Activated CD4-positive, alpha-beta memory T cell treated with anti-CD3 and anti-CD28 coated beads for 36 hours (primary cell): ENCODE data around the gene MAEL. TPM values are rescaled to one million over a fixed set of nuclear protein-coding genes. Genes with fewer than 3 reads are reported as not detected.

Experiments
- CTCF ChIA-PET: fragments of 350-600 bp; sonication (Branson Sonifier 250); formaldehyde crosslinking; loops from one replicate; lab custom pipeline; 2021; ENCODE audit warnings: antibody characterized with exemption, inconsistent platforms; lab: Charles Lee
- POLR2A ChIA-PET: fragments of 350-600 bp; sonication (Branson Sonifier 250); formaldehyde crosslinking; loops from one replicate; lab custom pipeline; 2021; ENCODE audit warnings: antibody characterized with exemption; lab: Charles Lee
- DNase-seq: peaks from one replicate; pipeline ENCODE4 v3.0.0-alpha.2; 2020
- H3K27ac Mint-ChIP-seq: one replicate; pipeline ENCODE4 v1.8.0; 2021; ENCODE audit warnings: mixed read lengths
- H3K27me3 Mint-ChIP-seq: one replicate; pipeline ENCODE4 v1.8.0; 2021; ENCODE audit warnings: mixed read lengths
- H3K36me3 Mint-ChIP-seq: one replicate; pipeline ENCODE4 v1.8.0; 2021; ENCODE audit warnings: mixed read lengths
- H3K4me1 Mint-ChIP-seq: one replicate; pipeline ENCODE4 v1.8.0; 2021; ENCODE audit warnings: low read depth, mixed read lengths
- H3K4me3 Mint-ChIP-seq: one replicate; pipeline ENCODE4 v1.8.0; 2021; ENCODE audit warnings: mild to moderate bottlenecking, mixed read lengths
- H3K9me3 Mint-ChIP-seq: one replicate; pipeline ENCODE4 v1.8.0; 2021; ENCODE audit warnings: mixed read lengths
- intact Hi-C: fragments of 100-400 bp; cut with micrococcal nuclease; formaldehyde crosslinking; loops from one replicate; pipeline ENCODE4 v1.15.1; 2023
- total RNA-seq, 2 experiments: library from RNA; stranded (reverse); gene quantifications; one replicate each; pipeline ENCODE4 v1.2.3, GENCODE V29; 2021

The MAEL gene
- total RNA-seq, 2 experiments from 2014 or later: 0.19 TPM; not detected in 1

- no peak for DNase-seq
- intact Hi-C loops: no loop called here
- CTCF ChIA-PET: no interaction called here
Measured at GRCh38 chr1:166956872-166957271, 32.2 kb upstream of the MAEL start.

GRCh38 chr1:166960858-166961474 is 28.1 kb upstream of the MAEL start:
- no peak for DNase-seq
- H3K27ac Mint-ChIP-seq: no peak overlapping the region
- no peaks in the 10 kb centered on the region for H3K4me1 Mint-ChIP-seq
- H3K36me3 Mint-ChIP-seq: no peaks in the 10 kb centered on the region
- H3K9me3 Mint-ChIP-seq: no peaks in the 10 kb centered on the region
- peaks cover 6% of the 10 kb centered on the region for H3K27me3 Mint-ChIP-seq
- intact Hi-C loops: no loop called here
- ChIA-PET CTCF (no interaction called here), POLR2A (no interaction called here)
- no peak overlapping the region for H3K4me3 Mint-ChIP-seq

More at GRCh38 chr1:166956872-166957271, 32.2 kb upstream of the MAEL start:
- Mint-ChIP-seq H3K4me1 (peaks cover 16% of the 10 kb centered on the region), H3K27me3 (peaks cover 6% of the 10 kb centered on the region), H3K9me3 (no peaks in the 10 kb centered on the region), H3K4me3 (no peak overlapping the region), H3K27ac (no peak overlapping the region), H3K36me3 (peaks cover 3% of the 10 kb centered on the region)
- POLR2A ChIA-PET: no interaction called here

DNA sequence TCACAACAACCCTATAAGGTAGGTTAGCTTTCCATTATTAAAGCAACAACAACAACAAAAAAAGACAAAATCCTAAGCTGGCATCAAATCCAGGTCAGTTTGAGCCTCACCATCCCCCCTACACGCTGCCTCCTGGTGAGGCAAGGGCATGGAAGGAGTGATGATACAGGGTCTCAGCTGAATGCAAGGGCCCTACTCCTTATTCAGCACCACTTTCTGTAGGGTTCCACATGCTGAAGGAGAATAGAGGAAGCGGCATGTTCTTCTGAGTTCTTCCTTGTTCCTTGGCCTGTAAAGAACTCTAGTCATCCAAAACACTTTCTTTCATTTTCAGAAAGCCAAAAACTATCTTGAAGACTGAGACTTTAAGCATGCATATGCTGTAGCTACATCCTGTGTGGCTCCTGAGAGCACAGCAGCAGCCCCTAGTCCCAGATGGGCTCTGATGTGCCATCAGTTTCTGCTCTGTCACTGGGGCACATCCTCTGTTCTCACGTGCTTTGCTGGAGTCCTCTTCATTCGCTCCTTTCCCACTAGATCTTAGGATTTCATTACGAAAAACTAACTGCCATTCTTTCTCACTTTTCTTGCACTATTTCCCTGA is 19.9 kb upstream of the MAEL start:
- Mint-ChIP-seq H3K4me3 (no peak overlapping the region), H3K4me1 (peaks cover 43% of the 10 kb centered on the region), H3K27me3 (peaks cover 28% of the 10 kb centered on the region), H3K36me3 (no peaks in the 10 kb centered on the region), H3K27ac (no peak overlapping the region), H3K9me3 (no peaks in the 10 kb centered on the region)
- intact Hi-C loops: no loop called here
- ChIA-PET POLR2A (no interaction called here), CTCF (interaction anchor here (0.5 to 5.5 kb wide), 4 partner anchors 9 to 90 kb away, joined by 3 to 28 read pairs (median 4); no protein-coding TSS in a partner anchor)
- peak; percentile 19 for DNase-seq

GRCh38 chr1:166971252-166971651 is 17.8 kb upstream of the MAEL start:
- H3K4me3 Mint-ChIP-seq: no peak overlapping the region
- H3K27me3 Mint-ChIP-seq: peaks cover 28% of the 10 kb centered on the region
- intact Hi-C loops: loop anchor here (1.0 to 5.0 kb wide), 4 partner anchors 19 to 251 kb away; partner anchors contain the start of genes POGK and POU2F1
- peak overlapping the region; percentile 36 for H3K27ac Mint-ChIP-seq
- peak; percentile 55 for DNase-seq
- ChIA-PET POLR2A (interaction anchor here (1.0 kb wide), 1 partner anchor 485 kb away, joined by 3 read pairs; no protein-coding TSS in a partner anchor), CTCF (interaction anchor here (0.8 to 6.0 kb wide), 3 partner anchors 30 to 88 kb away, joined by 4 to 28 read pairs (median 25); no protein-coding TSS in a partner anchor)
- H3K9me3 Mint-ChIP-seq: no peaks in the 10 kb centered on the region
- H3K4me1 Mint-ChIP-seq: peaks cover 54% of the 10 kb centered on the region
- no peaks in the 10 kb centered on the region for H3K36me3 Mint-ChIP-seq

DNA sequence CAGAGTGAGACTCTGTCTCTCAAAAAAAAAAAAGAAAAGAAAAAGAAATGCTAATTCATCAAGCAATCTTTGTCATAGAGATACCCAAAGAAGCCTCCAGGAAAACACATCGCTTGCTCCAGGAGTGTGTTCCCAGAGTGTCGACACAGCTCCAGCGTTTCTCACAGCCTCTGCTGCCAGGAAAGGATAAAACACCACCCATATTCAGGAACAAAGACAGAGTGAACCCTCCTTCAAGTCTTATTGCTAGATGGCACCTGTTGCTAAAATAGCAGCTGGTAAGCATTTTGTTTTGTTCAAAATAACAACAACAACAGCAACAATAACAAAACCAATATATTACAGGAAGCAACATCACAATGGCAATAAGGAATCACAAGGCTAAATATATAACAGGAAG is 16.9 kb upstream of the MAEL start:
- H3K4me3 Mint-ChIP-seq: no peak overlapping the region
- DNase-seq: no peak
- no peaks in the 10 kb centered on the region for H3K9me3 Mint-ChIP-seq
- H3K36me3 Mint-ChIP-seq: no peaks in the 10 kb centered on the region
- H3K4me1 Mint-ChIP-seq: peaks cover 59% of the 10 kb centered on the region
- ChIA-PET POLR2A (interaction anchor here (0.6 to 0.7 kb wide), 2 partner anchors 57 to 261 kb away, joined by 3 read pairs; no protein-coding TSS in a partner anchor), CTCF (interaction anchor here (1.4 to 6.0 kb wide), 3 partner anchors 20 to 87 kb away, joined by 3 to 28 read pairs (median 25); no protein-coding TSS in a partner anchor)
- intact Hi-C loops: loop anchor here (5.0 kb wide), 2 partner anchors 135 to 250 kb away; partner anchors contain the start of genes POGK and POU2F1
- H3K27ac Mint-ChIP-seq: no peak overlapping the region
- H3K27me3 Mint-ChIP-seq: peaks cover 27% of the 10 kb centered on the region

DNA sequence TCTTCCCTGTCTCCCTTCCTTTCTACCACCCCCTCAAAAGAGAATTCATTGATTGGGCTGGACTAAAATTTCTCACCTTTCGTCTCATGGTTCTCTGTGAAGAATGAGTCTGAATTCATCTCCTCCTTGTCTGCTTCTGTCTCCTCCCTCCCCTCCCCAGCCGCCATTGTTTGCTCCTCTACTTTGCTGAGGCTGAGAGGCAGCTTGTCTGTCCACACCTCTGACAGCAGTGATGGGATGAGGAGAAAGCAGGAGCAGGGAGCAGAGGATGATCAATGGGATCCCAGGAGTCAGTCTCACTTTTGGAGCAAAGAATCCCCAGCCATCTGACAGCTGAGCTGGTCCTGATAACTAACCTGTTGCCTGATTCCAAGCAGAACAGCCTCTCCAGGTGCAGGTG is 16.3 kb upstream of the MAEL start:
- POLR2A ChIA-PET: interaction anchor here (0.7 kb wide), 1 partner anchor 58 kb away, joined by 3 read pairs; no protein-coding TSS in a partner anchor
- no peak overlapping the region for H3K4me3 Mint-ChIP-seq
- no peaks in the 10 kb centered on the region for H3K9me3 Mint-ChIP-seq
- peaks cover 24% of the 10 kb centered on the region for H3K27me3 Mint-ChIP-seq
- H3K36me3 Mint-ChIP-seq: no peaks in the 10 kb centered on the region
- H3K27ac Mint-ChIP-seq: no peak overlapping the region
- CTCF ChIA-PET: interaction anchor here (1.4 to 6.0 kb wide), 3 partner anchors 20 to 87 kb away, joined by 3 to 28 read pairs (median 25); no protein-coding TSS in a partner anchor
- DNase-seq: no peak
- intact Hi-C loops: loop anchor here (1.0 to 5.0 kb wide), 3 partner anchors 63 to 249 kb away; partner anchors contain the start of genes POGK and POU2F1
- H3K4me1 Mint-ChIP-seq: peaks cover 59% of the 10 kb centered on the region

DNA sequence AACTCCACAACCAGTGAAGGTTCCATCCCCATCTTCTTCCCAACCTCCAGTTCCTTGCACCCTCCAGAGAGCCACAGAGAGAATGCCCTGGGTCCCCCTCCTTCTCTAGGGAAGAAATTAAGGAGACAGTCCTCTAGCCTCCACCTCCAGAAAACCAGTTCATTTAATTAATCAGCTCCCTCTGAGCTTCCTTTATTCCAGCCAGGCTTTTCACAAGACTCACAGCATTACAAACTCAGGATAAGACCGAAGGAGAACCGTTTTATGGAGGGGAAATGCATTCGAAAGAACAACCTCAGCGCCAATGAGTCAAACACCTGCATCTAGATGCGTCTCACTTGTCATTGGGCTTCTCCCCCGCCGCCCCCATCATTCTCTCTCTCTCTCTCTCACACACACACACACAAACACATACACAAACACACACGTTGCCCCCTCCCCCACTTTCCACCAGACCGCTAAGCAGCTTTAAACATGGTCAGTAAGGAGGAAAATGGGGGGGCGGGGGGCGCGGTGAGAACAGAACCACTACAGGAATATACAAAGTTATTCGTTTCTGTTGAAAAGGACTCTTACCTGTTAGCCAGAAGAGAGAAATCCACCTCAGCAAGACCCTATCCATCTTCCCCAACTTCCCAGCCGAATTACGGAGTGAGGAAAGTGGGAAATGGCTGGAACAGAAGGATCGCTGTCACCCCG is 14.3 kb upstream of the MAEL start:
- no peaks in the 10 kb centered on the region for H3K36me3 Mint-ChIP-seq
- DNase-seq: peak; percentile 75
- no peaks in the 10 kb centered on the region for H3K9me3 Mint-ChIP-seq

DNA sequence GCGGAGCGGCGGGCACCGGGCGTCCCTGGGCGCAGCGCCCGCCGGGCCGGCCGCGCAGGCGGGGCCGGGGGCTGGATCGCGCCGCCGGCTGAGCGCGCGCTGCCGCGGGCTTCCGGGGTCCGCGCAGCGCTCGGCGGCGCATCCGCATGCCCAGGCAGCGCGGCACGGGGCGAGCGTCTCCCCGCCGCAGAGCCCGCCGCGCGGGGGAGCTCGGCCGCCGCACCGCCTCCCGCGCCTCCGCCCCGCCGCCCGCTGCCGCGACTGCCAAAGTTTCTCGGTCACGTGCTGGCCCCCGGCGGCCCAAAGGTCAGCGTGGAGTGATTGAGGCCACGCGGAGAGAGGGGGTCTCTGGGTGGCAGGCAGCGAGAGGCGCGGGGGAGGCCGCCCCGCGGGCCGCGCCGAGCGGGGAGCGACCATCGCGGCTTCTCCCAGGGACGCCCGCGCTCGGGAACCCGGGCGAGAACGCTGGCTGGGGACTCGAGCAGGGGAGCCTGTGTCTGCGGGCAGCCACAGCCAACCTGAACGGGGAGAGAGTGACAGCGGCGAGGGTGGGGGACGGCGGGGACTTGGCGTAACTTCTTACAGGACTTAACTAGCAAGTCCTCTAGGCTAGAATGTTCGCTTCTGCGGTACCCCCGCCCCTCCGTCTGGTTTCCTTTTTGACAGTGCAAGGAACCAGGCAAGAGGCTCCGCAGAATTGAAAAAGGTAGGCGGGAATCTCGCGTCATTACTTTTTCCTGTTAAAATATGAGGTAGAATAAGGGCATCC is 13.5 kb upstream of the MAEL start, which contains the start of gene ILDR2:
Gene ILDR2 (minus strand): TSS at position 180 of the 769 bp plus-strand sequence. CDS start 272 bp downstream, outside the sequence.
- POLR2A ChIA-PET: interaction anchor here (1.0 kb wide), 1 partner anchor 65 kb away, joined by 3 read pairs; no protein-coding TSS in a partner anchor
- H3K4me3 Mint-ChIP-seq: peak within 1 kb of the TSS; percentile 88

More for the DNA sequence above, 14.3 kb upstream of the MAEL start:
- H3K4me3 Mint-ChIP-seq: peak overlapping the region; percentile 88
- ChIA-PET POLR2A (interaction anchor here (0.9 to 1.5 kb wide), 3 partner anchors 22 to 248 kb away, joined by 3 to 5 read pairs (median 3); no protein-coding TSS in a partner anchor), CTCF (interaction anchor here (0.6 to 6.0 kb wide), 3 partner anchors 16 to 85 kb away, joined by 3 to 28 read pairs (median 25); no protein-coding TSS in a partner anchor)
- peaks cover 52% of the 10 kb centered on the region for H3K4me1 Mint-ChIP-seq
- intact Hi-C loops: loop anchor here (1.0 to 5.0 kb wide), 5 partner anchors 84 to 472 kb away; partner anchors contain the start of genes POGK, POU2F1 and TADA1
- H3K27me3 Mint-ChIP-seq: peaks cover 19% of the 10 kb centered on the region
- peak overlapping the region; percentile 88 for H3K27ac Mint-ChIP-seq

GRCh38 chr1:166977951-166978350 is 11.1 kb upstream of the MAEL start:
- H3K27ac Mint-ChIP-seq: no peak overlapping the region
- peaks cover 27% of the 10 kb centered on the region for H3K4me1 Mint-ChIP-seq
- DNase-seq: no peak
- POLR2A ChIA-PET: no interaction called here
- peaks cover 5% of the 10 kb centered on the region for H3K27me3 Mint-ChIP-seq
- H3K36me3 Mint-ChIP-seq: no peaks in the 10 kb centered on the region
- H3K4me3 Mint-ChIP-seq: no peak overlapping the region
- intact Hi-C loops: no loop called here
- H3K9me3 Mint-ChIP-seq: no peaks in the 10 kb centered on the region
- CTCF ChIA-PET: interaction anchor here (0.7 to 1.6 kb wide), 4 partner anchors 9 to 143 kb away, joined by 3 to 10 read pairs (median 4); no protein-coding TSS in a partner anchor

More for the DNA sequence above, 13.5 kb upstream of the MAEL start, which contains the start of gene ILDR2:
- CTCF ChIA-PET: interaction anchor here (0.6 to 6.0 kb wide), 2 partner anchors 15 to 84 kb away, joined by 3 to 25 read pairs; no protein-coding TSS in a partner anchor
- H3K27ac Mint-ChIP-seq: peak within 1 kb of the TSS; percentile 88
- intact Hi-C loops: loop anchor here (1.0 to 2.0 kb wide), 3 partner anchors 83 to 471 kb away; partner anchors contain the start of gene TADA1
- peaks cover 16% of the 10 kb centered on the region for H3K27me3 Mint-ChIP-seq
- peak; percentile 88 for DNase-seq
- H3K9me3 Mint-ChIP-seq: no peaks in the 10 kb centered on the region
- H3K4me1 Mint-ChIP-seq: peaks cover 47% of the 10 kb centered on the region
- no peaks in the 10 kb centered on the region for H3K36me3 Mint-ChIP-seq

GRCh38 chr1:166978821-166979220 is 10.3 kb upstream of the MAEL start:
- H3K27me3 Mint-ChIP-seq: peaks cover 3% of the 10 kb centered on the region
- no peaks in the 10 kb centered on the region for H3K36me3 Mint-ChIP-seq
- H3K27ac Mint-ChIP-seq: no peak overlapping the region
- DNase-seq: no peak
- POLR2A ChIA-PET: no interaction called here
- CTCF ChIA-PET: interaction anchor here (0.9 to 1.0 kb wide), 2 partner anchors 68 to 79 kb away, joined by 4 read pairs; no protein-coding TSS in a partner anchor
- H3K4me3 Mint-ChIP-seq: no peak overlapping the region
- peaks cover 19% of the 10 kb centered on the region for H3K4me1 Mint-ChIP-seq
- H3K9me3 Mint-ChIP-seq: no peaks in the 10 kb centered on the region
- intact Hi-C loops: no loop called here
